HG03571 (cell line): ENCODE data around the gene TAMM41.
"Not testable (repeated sequence)": the region's sequence is repeated elsewhere in the genome, so short reads cannot be mapped to it uniquely, and the experiment has no call there.

Experiments
- ATAC-seq: cut with Tn5 transposase; IDR thresholded peaks from one replicate; pipeline ENCODE4 v1.9.1; 2021; ENCODE audit not compliant: unreplicated experiment

TAMM41 gene

DNA sequence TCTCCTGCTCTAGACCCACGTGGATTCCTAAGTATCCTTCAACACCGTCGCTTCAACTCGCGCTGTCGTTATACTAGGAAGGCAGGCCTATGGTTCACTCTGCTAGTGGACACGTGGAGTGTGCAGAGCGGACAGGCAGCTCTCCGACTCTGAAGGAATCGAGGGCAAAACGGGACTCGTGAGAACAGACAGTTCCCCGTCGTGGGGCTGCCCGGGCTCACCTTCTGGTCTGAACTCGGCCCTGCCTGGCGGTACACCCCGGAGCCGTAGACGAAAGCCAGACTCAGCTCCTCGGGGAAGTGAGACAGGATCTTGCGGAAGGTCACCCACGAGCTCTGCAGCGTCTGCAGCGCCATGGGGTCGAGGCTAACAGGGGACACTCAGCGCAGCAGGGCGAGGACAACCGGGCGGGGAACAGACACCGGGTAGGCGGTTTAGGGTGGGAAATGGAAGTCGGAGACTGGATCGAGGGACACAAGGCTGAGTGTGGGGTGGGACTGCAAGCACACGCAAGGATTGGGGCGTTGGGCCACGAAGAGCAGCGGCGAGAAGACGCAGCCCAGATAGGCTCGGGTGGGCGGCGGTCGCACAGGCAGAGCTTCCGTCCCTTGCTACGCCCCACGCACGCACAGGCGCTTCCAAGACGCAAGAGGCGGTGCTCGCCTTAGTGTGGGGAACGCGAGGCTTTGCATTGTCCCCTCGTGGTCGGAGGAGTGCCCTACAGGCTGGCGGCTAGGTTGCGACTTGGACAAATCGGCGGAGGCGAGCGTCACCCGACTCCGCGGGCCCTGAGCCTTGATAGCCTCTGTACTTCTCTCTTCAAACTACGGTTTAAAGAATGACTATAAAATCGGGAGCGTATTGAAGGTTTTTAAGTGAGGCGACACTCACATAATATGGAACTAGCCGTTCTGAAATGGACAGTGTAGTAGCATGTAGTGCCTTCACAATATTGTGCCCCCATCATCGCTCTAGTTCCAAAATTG lies at the start of gene TAMM41:
Gene TAMM41, minus strand, starts transcription at position 605 of the 986 bp plus-strand sequence. Its CDS starts 249 bp downstream, at position 356.
- peak; percentile 100 for ATAC-seq

- ATAC-seq = no peak
Observed at GRCh38 chr3:11878837-11879236, 32.2 kb upstream of the TAMM41 start.

DNA sequence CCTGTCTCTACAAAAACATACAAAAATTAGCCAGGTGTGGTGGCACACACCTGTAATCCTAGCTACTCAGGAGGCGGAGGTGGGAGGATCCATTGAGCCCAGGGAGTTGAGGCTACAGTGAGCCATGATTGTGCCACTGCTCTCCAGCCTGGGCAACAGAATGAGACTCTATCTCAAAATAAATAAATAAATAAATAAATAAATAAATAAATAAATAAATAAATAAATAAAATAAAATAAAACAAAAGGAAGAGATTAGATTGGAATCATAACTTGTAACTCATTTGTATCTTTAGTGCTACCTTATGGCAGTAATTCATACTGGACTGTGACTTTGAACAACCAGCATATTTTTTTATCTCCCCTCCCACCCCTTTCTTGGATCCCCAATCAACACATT lies 28.0 kb upstream of the TAMM41 start:
- not testable (repeated sequence) for ATAC-seq

- not testable (repeated sequence) for ATAC-seq
Observed at GRCh38 chr3:11863739-11864138, 17.1 kb upstream of the TAMM41 start.

DNA sequence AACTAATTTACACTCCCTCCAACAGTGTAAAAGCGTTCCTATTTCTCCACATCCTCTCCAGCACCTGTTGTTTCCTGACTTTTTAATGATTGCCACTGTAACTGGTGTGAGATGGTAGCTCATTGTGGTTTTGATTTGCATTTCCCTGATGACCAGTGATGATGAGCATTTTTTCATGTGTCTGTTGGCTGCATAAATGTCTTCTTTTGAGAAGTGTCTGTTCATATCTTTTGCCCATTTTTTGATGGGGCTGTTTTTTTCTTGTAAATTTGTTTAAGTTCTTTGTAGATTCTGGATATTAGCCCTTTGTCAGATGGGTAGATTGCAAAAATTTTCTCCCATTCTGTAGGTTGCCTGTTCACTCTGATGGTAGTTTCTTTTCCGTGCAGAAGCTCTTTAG lies 15.9 kb upstream of the TAMM41 start:
- not testable (repeated sequence) for ATAC-seq

DNA sequence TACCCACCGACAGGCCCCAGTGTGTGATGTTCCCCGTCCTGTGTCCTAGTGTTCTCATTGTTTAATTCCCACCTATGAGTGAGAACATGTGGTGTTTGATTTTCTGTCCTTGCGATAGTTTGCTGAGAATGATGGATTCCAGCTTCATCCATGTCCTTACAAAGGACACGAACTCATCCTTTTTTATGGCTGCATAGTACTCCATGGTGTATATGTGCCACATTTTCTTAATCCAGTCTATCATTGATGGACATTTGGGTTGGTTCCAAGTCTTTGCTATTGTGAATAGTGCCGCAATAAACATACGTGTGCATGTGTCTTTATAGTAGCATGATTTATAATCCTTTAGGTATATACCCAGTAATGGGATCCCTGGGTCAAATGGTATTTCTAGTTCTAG lies 15.5 kb upstream of the TAMM41 start:
- ATAC-seq = not testable (repeated sequence)

- not testable (repeated sequence) for ATAC-seq
Observed at GRCh38 chr3:11860213-11860612, 13.5 kb upstream of the TAMM41 start.

DNA sequence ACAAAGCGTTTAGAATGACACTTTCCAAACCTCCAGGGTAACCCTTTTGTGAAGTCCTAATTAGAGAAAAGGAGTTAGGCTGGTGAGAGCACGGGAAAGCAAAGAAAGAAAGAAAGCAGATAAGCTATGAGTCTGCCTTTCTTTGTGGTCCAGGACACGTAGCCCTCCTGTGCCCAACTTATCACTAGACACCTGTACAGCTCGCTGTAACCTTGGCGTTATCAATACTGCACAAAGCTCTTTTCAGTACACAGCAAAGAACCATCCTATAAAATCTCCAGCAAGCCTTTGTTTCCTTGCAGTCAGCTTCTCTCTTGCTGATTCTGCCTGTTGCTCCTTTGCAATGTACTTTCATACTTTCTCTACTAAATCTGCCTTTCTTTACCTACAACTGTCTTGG lies 6.8 kb upstream of the TAMM41 start:
- ATAC-seq = no peak

DNA sequence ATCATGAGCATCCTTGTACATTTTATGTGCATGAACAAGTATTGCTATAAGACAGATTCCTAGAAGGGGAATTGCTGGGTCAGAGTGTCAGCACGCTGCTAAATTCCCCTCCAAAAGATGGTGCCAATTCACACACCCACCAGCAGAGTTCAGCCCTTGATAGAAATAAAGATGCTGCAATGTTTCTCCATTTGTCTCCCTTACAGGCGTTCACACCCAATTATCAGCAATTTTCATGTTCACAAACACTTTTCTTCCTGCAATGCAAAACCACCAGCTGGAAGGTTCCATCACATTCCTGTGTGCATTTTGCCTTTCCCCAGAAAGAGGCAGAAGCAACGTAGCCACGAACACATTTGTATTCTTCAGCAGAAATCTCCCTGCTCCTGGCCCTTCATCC lies 3.3 kb upstream of the TAMM41 start:
- ATAC-seq = no peak

DNA sequence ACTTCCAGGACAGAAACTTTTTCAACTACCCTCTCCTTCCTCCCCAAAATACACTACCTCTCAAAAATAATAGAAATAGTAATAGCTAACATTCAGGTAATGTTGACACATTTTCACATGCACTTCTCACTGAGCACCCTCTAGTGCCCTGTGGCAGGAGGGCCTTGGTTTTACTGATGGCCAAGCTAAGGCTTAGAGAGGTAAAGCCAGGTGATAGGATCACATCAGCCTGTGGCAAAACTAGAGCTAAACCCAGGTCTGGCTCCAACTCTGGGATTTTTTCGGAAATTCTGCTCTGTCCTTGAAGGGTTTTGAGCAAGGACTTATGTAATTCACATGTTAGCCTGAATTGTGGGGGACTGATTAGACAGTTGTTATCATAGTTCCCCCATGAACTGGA lies 922 bp upstream of the TAMM41 start:
- ATAC-seq = no peak

DNA sequence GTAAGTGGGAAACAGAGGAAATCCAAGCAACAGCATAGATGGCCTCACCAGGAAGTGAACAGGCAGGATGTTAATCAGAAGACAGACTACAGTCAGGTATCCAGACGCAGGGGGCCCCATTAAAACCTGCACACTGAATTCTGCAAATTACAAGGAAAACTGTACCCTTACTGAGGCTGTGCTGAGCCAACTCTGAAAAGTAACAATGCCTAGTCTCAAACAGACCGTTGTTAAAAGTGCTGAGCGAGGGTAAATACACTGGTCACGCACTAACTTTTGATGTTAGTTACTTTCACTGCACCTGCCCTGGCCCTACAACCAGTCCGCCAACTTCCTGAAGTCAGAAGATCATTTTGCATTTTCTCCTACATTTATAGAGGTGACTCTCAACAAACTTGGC lies 1.0 kb downstream of the TAMM41 start:
- ATAC-seq = no peak

- ATAC-seq = no peak
Observed at GRCh38 chr3:11844891-11845290, 1.8 kb downstream of the TAMM41 start.

DNA sequence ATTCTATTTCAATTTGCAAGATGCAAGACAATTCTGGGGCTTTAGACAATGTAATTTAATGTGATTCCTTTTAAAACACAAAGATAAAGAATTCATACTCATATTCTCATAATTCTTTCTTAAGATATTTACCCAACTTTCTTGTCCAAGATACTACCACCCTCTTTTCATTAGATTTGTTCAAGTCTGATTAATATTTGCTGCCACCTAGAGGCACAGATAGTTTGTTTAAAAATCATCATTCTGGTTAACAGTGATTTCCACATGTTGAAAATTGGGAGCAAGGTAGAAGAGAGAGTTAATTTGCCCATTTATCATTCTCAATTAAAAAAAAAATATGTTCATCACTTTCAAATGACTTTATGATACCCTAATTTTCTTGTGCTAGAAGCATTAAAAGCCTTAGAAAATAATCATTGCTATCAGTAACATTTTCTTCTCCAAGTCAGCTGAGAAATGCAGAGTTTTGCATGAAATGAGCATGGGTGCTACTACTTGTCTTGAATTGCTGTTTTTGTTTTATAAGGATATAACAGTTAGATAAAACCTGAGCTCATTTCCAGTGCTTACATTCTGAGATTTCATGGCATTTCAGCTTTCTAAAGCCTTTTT lies 11.6 kb downstream of the TAMM41 start:
- no peak for ATAC-seq

DNA sequence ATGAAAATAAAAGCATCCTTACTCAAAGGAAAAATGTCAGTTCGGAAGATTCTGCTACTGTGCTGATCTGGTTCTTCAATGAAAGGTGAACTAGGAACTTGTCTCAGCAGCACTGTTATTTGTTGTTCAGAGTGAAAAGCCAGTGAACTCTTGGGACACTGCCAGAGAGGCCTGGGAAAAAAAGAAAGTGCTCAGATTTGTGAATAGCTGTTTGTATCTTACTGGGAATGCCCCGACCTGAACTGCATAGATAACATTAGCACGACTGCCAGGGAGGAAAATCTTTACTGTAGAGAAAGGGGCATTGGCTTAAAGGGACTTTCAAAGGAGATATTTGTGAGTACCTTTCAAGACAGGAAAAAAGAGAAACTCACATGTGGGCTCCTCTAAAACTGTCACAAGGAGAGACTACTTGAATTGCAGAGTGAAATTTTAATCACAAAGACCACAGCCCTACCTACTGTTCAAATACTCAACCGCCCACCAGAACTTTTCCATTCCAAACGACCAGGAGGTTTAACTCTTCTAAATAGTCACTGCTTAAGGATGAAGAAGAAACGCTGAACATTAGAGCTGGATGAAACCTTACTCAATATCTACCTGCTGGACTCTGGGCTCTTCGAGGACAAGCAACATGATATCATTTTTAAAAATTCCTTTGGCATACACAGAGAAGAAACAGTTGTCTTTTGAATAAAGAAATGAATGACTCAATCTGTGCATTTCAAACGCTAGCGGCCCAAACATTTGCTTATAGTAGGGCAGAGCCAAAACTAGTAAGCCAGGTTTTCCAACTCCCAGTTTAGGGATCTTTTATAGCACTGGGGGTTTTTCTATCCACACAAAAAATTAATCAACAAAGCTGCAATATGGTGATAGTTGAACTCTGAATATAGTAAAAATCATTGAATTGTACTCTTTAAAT lies 13.4 kb downstream of the TAMM41 start:
- no peak for ATAC-seq

- no peak for ATAC-seq
Observed at GRCh38 chr3:11829416-11829815, 17.3 kb downstream of the TAMM41 start.

DNA sequence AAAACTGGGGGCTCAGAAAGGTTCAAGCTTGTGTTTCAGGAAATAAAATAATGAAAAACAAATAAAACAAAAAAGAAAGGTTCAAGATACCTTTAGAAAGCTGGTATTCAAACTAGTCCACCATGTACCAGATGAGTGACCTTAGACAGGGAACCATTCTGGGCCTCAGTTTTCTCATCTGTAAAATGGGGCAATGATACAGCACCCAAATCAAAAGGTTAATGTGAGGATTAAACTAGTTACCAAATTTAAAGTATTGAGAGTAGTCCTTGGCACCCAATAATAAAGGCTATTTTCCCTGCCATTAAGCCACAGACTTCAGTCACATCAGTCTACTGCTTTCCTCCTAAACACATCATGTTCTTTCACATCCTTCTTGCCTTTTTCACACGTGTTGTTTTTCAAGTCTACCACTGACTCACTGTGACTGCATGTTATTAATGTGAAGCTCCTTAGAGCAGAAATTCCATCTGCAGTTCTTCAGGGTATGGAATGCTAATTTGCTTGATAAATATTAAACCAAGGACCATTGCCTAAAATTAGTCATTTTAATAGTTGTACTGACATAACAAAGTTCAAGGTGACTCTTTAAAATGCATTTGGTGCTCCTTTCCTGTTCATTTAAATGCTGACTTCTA lies 19.9 kb downstream of the TAMM41 start:
- no peak for ATAC-seq

DNA sequence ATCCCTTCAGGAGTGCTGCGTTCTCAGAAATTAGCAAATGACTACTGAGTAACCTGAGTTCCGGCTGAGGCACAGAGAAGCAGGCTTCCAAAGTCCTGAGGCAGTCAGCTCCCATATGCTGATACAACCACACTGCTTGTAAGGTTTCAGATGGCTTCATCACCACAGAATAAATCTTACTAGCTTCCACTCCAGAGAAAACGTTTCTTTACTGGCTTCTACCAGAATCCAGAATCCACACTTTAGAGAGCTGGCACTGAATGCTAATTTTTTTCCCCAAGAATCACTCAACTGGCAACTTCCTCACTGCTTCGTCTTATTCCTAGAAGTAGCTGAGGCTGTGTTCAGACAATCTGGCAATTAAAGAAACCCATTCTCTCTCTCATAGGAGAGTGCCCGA lies 21.4 kb downstream of the TAMM41 start:
- no peak for ATAC-seq

GRCh38 chr3:11820531-11821041 lies 26.1 kb downstream of the TAMM41 start:
- peak; percentile 59 for ATAC-seq

DNA sequence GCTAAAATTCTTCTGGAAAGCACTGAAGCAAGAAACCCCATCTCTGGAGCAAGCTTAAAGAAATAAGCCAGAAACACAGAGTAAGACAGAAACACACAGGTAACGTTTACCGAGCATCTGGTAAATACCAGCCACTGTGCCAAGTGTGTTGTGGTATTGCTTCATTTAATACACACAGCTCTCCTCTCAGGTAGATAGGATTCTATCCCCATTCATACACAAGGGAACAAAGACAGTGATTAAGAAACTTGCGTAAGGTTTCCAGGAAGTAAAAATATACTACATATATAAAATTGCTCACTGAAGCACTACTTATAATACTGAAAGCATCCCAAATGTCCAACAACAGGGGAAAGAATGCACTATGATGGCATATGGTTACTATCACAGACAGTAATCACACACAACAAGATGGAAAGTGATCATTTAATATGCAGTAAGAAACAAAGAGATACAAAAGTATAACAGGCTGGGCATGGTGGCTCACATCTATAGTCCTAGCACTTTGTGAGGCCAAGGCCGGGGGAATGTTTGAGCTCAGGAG lies 27.5 kb downstream of the TAMM41 start:
- no peak for ATAC-seq

DNA sequence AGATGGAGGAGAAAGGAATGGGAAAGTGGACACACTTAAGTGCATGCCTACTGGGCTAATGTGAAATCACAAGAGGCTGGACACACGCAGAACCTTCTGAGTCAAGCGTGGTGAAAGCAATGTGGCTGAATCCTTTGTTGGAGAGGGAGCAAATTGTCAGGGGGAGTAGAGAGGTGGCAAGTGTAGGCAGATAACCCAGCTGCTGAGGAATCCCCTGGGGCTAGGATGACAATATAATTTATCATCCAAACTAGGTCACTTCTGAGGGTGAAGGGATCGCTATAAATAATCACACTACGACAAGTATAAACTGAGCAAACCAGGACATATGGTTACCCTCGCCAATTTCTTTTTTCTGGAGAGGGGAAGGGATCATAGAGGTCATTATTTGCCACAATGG lies 28.7 kb downstream of the TAMM41 start:
- ATAC-seq = no peak
